ENCODE results near the gene IFI27L1. TPM values are rescaled to one million over a fixed set of nuclear protein-coding genes. Genes with fewer than 3 reads are reported as not detected.

Gene IFI27L1
- total and polyA plus RNA-seq, 12 donors: 7.7 to 47.4 (median 17.1) TPM

- Histone ChIP-seq H3K4me3 (no peak overlapping the region), H3K4me1 (peaks cover under 1 to 45% (median 22%) of the 10 kb centered on the region in 9 donors), H3K27me3 (no peaks in the 10 kb centered on the region), H3K36me3 (peaks cover 0 to 69% (median 56%) of the 10 kb centered on the region in 9 donors), H3K27ac (no peak overlapping the region), H3K9me3 (no peaks in the 10 kb centered on the region)
- no peak for TF ChIP-seq CTCF (IDR thresholded peaks at IDR 0.05)
- DNase-seq (no peak), ATAC-seq (no peak)
- intact Hi-C loops (cut with DNase I): no loop called here
- 90 to 92% methylated on average over 19 of the region's 19 CpGs for WGBS, 2 donors
Measured at GRCh38 chr14:94045563-94046345, 35.4 kb upstream of the IFI27L1 start.

- intact Hi-C loops (cut with DNase I): no loop called here
- ATAC-seq (no peak), DNase-seq (no peak)
- no peak overlapping the region for H3K4me3 ChIP-seq
- TF ChIP-seq CTCF (IDR thresholded peaks at IDR 0.05): no peak
- H3K27ac ChIP-seq: no peak overlapping the region
- WGBS, 2 donors: 78 to 87% methylated on average over 7 of the region's 7 CpGs
- no peaks in the 10 kb centered on the region for H3K9me3 ChIP-seq
- H3K36me3 ChIP-seq: peaks cover 0 to 79% (median 57%) of the 10 kb centered on the region in 9 donors
- no peaks in the 10 kb centered on the region for H3K27me3 ChIP-seq
- H3K4me1 ChIP-seq: peaks cover 6 to 48% (median 28%) of the 10 kb centered on the region in 9 donors
Measured at GRCh38 chr14:94046696-94047250, 34.3 kb upstream of the IFI27L1 start.

- Histone ChIP-seq H3K9me3 (no peaks in the 10 kb centered on the region), H3K36me3 (peaks cover 0 to 87% (median 65%) of the 10 kb centered on the region in 9 donors), H3K4me1 (peaks cover 3 to 48% (median 28%) of the 10 kb centered on the region in 9 donors), H3K27me3 (no peaks in the 10 kb centered on the region), H3K4me3 (no peak overlapping the region), H3K27ac (no peak overlapping the region)
- DNase-seq: no peak
- WGBS, 2 donors: 81 to 86% methylated on average over 3 of the region's 3 CpGs
- no peak for TF ChIP-seq CTCF (IDR thresholded peaks at IDR 0.05)
- intact Hi-C loops (cut with DNase I): no loop called here
- ATAC-seq: no peak
Measured at GRCh38 chr14:94047581-94047980, 33.5 kb upstream of the IFI27L1 start.

- intact Hi-C loops (cut with DNase I): no loop called here
- H3K9me3 ChIP-seq: no peaks in the 10 kb centered on the region
- no peak for TF ChIP-seq CTCF (IDR thresholded peaks at IDR 0.05)
- no peak overlapping the region for H3K4me3 ChIP-seq
- ATAC-seq (no peak), DNase-seq (no peak)
- no peaks in the 10 kb centered on the region for H3K27me3 ChIP-seq
- H3K36me3 ChIP-seq: peaks cover 0 to 100% (median 70%) of the 10 kb centered on the region in 9 donors
- no peak overlapping the region for H3K27ac ChIP-seq
- H3K4me1 ChIP-seq: peaks cover 3 to 43% (median 24%) of the 10 kb centered on the region in 9 donors
- WGBS, 2 donors: 69 to 75% methylated on average over 10 of the region's 10 CpGs
Measured at GRCh38 chr14:94048691-94049624, 32.2 kb upstream of the IFI27L1 start.
